ENCODE results near the gene B4GALNT1.
"Not testable (repeated sequence)": the region's sequence is repeated elsewhere in the genome, so short reads cannot be mapped to it uniquely, and the experiment has no call there.

DNA sequence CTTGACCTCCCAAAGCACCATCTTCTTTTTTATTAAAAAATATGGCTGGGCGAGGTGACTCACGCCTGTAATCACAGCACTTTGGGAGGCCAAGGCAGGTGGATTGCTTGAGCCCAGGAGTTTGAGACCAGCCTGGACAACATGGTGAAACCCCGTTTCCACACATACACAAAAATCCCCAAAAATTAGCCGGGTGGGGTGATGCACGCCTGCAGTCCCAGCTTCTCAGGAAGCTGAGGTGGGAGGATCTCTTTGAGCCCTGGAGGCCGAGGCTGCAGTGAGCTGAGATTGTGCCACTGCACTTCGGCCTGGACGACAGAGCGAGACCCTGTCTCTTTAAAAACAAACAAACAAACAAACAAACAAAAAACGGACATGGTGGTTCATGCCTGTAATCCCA is 36.7 kb upstream of the B4GALNT1 start:
- TF ChIP-seq, protein P1, sequence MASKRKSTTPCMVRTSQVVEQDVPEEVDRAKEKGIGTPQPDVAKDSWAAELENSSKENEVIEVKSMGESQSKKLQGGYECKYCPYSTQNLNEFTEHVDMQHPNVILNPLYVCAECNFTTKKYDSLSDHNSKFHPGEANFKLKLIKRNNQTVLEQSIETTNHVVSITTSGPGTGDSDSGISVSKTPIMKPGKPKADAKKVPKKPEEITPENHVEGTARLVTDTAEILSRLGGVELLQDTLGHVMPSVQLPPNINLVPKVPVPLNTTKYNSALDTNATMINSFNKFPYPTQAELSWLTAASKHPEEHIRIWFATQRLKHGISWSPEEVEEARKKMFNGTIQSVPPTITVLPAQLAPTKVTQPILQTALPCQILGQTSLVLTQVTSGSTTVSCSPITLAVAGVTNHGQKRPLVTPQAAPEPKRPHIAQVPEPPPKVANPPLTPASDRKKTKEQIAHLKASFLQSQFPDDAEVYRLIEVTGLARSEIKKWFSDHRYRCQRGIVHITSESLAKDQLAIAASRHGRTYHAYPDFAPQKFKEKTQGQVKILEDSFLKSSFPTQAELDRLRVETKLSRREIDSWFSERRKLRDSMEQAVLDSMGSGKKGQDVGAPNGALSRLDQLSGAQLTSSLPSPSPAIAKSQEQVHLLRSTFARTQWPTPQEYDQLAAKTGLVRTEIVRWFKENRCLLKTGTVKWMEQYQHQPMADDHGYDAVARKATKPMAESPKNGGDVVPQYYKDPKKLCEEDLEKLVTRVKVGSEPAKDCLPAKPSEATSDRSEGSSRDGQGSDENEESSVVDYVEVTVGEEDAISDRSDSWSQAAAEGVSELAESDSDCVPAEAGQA (IDR thresholded peaks at IDR 0.05; ENCODE audit: low read depth): not testable (repeated sequence)
- TF ChIP-seq, protein P1 (CRISPR knock-in tag; IDR thresholded peaks at IDR 0.05; ENCODE audit: borderline replicate concordance): not testable (repeated sequence)
- TF ChIP-seq IKZF4 (CRISPR knock-in tag; IDR thresholded peaks at IDR 0.05; ENCODE audit: borderline replicate concordance, low read depth, not compliant biosample characterization); ZNF883 (CRISPR knock-in tag; IDR thresholded peaks at IDR 0.05; ENCODE audit: not compliant biosample characterization); MZF1 (CRISPR knock-in tag; IDR thresholded peaks at IDR 0.05; ENCODE audit: borderline replicate concordance); SMARCE1 (IDR thresholded peaks at IDR 0.05; ENCODE audit: borderline replicate concordance); ZNF232 (CRISPR knock-in tag; IDR thresholded peaks at IDR 0.05; ENCODE audit: borderline replicate concordance); SP4 (CRISPR knock-in tag; IDR thresholded peaks at IDR 0.05): not testable (repeated sequence)
